ENCODE results near the gene MBOAT1. TPM values are rescaled to one million over a fixed set of nuclear protein-coding genes. Genes with fewer than 3 reads are reported as not detected.

The MBOAT1 gene
- polyA plus RNA-seq, 1 donor (not counting 4 experiments of a cell fraction or from before 2014, with no cell fraction given) = 4.9 TPM

GRCh38 chr6:20236344-20236743, 24.1 kb upstream of the MBOAT1 start:
- no peak overlapping the region for H3K9ac ChIP-seq (ENCODE audit: control insufficient read depth, extremely low read depth, insufficient read depth, low read length)
- dilution Hi-C loops (cut with MboI; ENCODE audit: extremely low pct_ligation_motif_present, low sequenced_read_pairs) = no loop called here
- no peak overlapping the region for H2AFZ ChIP-seq (ENCODE audit: control insufficient read depth, low read length)
- no peak for TF ChIP-seq CTCF (optimal IDR thresholded peaks at IDR 0.05 in 1 of 3, IDR thresholded peaks at IDR 0.05 in 1 of 3, conservative IDR thresholded peaks at IDR 0.05 in 1 of 3; ENCODE audit: extremely low read depth in 1 of 3, insufficient read depth in 2 of 3, low read length in 3 of 3)
- TF ChIP-seq EZH2 (IDR thresholded peaks at IDR 0.05; ENCODE audit: low read length) = no peak
- no peak overlapping the region for H3K27ac ChIP-seq (ENCODE audit: control insufficient read depth, insufficient read depth, low read length)
- no peaks in the 10 kb centered on the region for H3K27me3 ChIP-seq (ENCODE audit: control insufficient read depth, extremely low read depth, insufficient read depth, low read length)
- H3K9me3 ChIP-seq (ENCODE audit: control insufficient read depth, low read depth, low read length) = no peaks in the 10 kb centered on the region
- H3K4me3 ChIP-seq (ENCODE audit: control insufficient read depth in 2 of 3, extremely low read depth in 1 of 3, insufficient read depth in 2 of 3, low read depth in 1 of 3, low read length in 3 of 3) = no peak overlapping the region
- FAIRE-seq = no peak
- no peaks in the 10 kb centered on the region for H3K9me1 ChIP-seq (ENCODE audit: control insufficient read depth, extremely low read depth, insufficient read depth, low read length)
- no peak for DNase-seq (ENCODE audit: low read depth, low spot score)
- H3K4me1 ChIP-seq (ENCODE audit: control insufficient read depth, extremely low read depth, insufficient read depth, low read length) = peaks cover 9% of the 10 kb centered on the region
- no peaks in the 10 kb centered on the region for H3K79me2 ChIP-seq (ENCODE audit: control insufficient read depth, insufficient read depth, low read length)
- H4K20me1 ChIP-seq (ENCODE audit: control insufficient read depth, extremely low read depth, insufficient read depth, low read length) = no peaks in the 10 kb centered on the region
- no peak overlapping the region for H3K4me2 ChIP-seq (ENCODE audit: control insufficient read depth, extremely low read depth, insufficient read depth, low read depth, low read length)
- no peaks in the 10 kb centered on the region for H3K36me3 ChIP-seq (ENCODE audit: control insufficient read depth in 2 of 2, extremely low read depth in 1 of 2, insufficient read depth in 2 of 2, low read length in 2 of 2)

GRCh38 chr6:20235041-20235440, 22.8 kb upstream of the MBOAT1 start:
- Histone ChIP-seq H3K27ac (ENCODE audit: control insufficient read depth, insufficient read depth, low read length) (no peak overlapping the region), H3K9me1 (ENCODE audit: control insufficient read depth, extremely low read depth, insufficient read depth, low read length) (no peaks in the 10 kb centered on the region), H2AFZ (ENCODE audit: control insufficient read depth, low read length) (no peak overlapping the region), H3K27me3 (ENCODE audit: control insufficient read depth, extremely low read depth, insufficient read depth, low read length) (no peaks in the 10 kb centered on the region), H3K4me3 (ENCODE audit: control insufficient read depth in 2 of 3, extremely low read depth in 1 of 3, insufficient read depth in 2 of 3, low read depth in 1 of 3, low read length in 3 of 3) (no peak overlapping the region), H3K36me3 (ENCODE audit: control insufficient read depth in 2 of 2, extremely low read depth in 1 of 2, insufficient read depth in 2 of 2, low read length in 2 of 2) (no peaks in the 10 kb centered on the region), H3K4me1 (ENCODE audit: control insufficient read depth, extremely low read depth, insufficient read depth, low read length) (peaks cover 9% of the 10 kb centered on the region), H4K20me1 (ENCODE audit: control insufficient read depth, extremely low read depth, insufficient read depth, low read length) (no peaks in the 10 kb centered on the region), H3K9ac (ENCODE audit: control insufficient read depth, extremely low read depth, insufficient read depth, low read length) (no peak overlapping the region), H3K4me2 (ENCODE audit: control insufficient read depth, extremely low read depth, insufficient read depth, low read depth, low read length) (no peak overlapping the region), H3K9me3 (ENCODE audit: control insufficient read depth, low read depth, low read length) (no peaks in the 10 kb centered on the region), H3K79me2 (ENCODE audit: control insufficient read depth, insufficient read depth, low read length) (no peaks in the 10 kb centered on the region)
- dilution Hi-C loops (cut with MboI; ENCODE audit: extremely low pct_ligation_motif_present, low sequenced_read_pairs) = no loop called here
- DNase-seq (ENCODE audit: low read depth, low spot score) (no peak), FAIRE-seq (no peak)
- TF ChIP-seq EZH2 (IDR thresholded peaks at IDR 0.05; ENCODE audit: low read length) (no peak), CTCF (optimal IDR thresholded peaks at IDR 0.05 in 1 of 3, IDR thresholded peaks at IDR 0.05 in 1 of 3, conservative IDR thresholded peaks at IDR 0.05 in 1 of 3; ENCODE audit: extremely low read depth in 1 of 3, insufficient read depth in 2 of 3, low read length in 3 of 3) (no peak)
